ENCODE data around the gene GMDS. TPM values are rescaled to one million over a fixed set of nuclear protein-coding genes. Genes with fewer than 3 reads are reported as not detected.

The GMDS gene
- total and polyA plus RNA-seq, 4 donors = 7.3 to 28.3 (median 16.1) TPM

DNA sequence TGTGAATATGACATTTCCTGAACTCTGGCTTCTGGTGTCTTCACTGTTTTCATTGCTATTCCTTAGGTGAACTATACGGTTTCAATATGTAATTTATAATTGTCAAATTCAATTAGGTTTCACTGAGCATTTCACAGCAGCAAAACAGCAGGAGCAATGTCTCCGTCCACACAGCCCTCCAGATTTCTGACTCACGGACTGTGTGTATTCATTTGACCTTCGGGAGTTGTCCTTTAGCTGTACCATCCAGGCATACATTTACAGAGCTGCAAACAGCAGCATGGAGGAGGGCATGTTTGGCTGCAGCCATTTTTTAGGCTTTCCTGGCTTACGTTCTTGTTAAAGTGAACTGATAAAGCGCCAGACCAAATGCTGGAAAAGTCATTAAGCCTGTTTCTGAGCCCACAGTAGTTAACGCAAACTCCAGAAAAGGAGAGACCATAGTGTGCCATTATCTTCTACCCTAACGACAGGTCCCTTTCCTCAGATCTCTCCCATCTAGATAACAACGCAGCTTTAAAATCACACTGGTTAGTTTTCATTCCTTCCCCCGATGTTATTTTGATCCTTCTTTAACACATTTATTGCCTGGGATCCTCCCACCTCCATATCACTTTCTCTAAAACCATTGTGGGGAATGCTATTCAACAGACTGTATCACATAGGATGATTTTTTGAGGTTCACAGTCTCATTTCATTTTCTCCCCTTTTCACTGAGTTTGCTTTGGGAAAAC lies 617.4 kb downstream of the GMDS start:
- Histone ChIP-seq H3K27ac (ENCODE audit: low read depth in 1 of 2, low read length in 1 of 2) (no peak overlapping the region), H3K4me3 (no peak overlapping the region)
- no peak for DNase-seq

DNA sequence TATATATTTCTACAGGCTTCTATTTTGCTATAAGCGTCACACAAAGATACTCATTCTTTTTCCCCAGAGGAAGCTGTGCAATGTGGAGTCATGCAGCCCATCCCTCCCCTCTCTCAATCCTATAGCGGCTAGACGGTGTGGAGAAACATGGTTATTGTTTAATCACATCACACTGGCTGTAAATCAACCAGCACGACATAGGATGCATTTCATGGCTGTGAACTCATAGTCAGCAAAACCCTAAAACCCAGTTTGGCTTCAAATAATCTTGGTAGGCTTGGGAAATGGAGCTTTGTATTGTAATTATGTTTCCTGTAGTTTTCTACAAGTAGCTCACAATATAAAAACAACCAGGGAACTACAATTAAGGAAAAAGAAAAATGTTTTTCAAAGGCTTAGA lies 618.9 kb downstream of the GMDS start:
- H3K4me1 ChIP-seq (ENCODE audit: control insufficient read depth in 5 of 5, insufficient read depth in 5 of 5, low read length in 5 of 5) = peaks cover 0 to 15% (median 7%) of the 10 kb centered on the region in 5 donors
- WGBS, 2 donors = 27 to 56% methylated on average over 4 of the region's 4 CpGs
- TF ChIP-seq, protein P1, sequence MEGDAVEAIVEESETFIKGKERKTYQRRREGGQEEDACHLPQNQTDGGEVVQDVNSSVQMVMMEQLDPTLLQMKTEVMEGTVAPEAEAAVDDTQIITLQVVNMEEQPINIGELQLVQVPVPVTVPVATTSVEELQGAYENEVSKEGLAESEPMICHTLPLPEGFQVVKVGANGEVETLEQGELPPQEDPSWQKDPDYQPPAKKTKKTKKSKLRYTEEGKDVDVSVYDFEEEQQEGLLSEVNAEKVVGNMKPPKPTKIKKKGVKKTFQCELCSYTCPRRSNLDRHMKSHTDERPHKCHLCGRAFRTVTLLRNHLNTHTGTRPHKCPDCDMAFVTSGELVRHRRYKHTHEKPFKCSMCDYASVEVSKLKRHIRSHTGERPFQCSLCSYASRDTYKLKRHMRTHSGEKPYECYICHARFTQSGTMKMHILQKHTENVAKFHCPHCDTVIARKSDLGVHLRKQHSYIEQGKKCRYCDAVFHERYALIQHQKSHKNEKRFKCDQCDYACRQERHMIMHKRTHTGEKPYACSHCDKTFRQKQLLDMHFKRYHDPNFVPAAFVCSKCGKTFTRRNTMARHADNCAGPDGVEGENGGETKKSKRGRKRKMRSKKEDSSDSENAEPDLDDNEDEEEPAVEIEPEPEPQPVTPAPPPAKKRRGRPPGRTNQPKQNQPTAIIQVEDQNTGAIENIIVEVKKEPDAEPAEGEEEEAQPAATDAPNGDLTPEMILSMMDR (IDR thresholded peaks at IDR 0.05; ENCODE audit: control extremely low read depth, extremely low read depth) = no peak
- H3K27ac ChIP-seq (ENCODE audit: low read depth in 1 of 2, low read length in 1 of 2) = no peak overlapping the region
- ATAC-seq (ENCODE audit: insufficient read depth, low FRiP score) (no peak), DNase-seq (no peak)
- no peak overlapping the region for H3K4me3 ChIP-seq
- peaks cover 0 to 6% (median 0%) of the 10 kb centered on the region in 4 donors for H3K9me3 ChIP-seq (ENCODE audit: control insufficient read depth in 4 of 4, insufficient read depth in 3 of 4, low read length in 3 of 4)
- no peaks in the 10 kb centered on the region for H3K36me3 ChIP-seq (ENCODE audit: control insufficient read depth in 4 of 4, insufficient read depth in 4 of 4, low read length in 4 of 4)
- H3K27me3 ChIP-seq (ENCODE audit: control insufficient read depth in 3 of 3, insufficient read depth in 3 of 3, low read length in 2 of 3) = peaks cover 0 to 94% (median 81%) of the 10 kb centered on the region in 3 donors
- no peak overlapping the region for H3K9ac ChIP-seq (ENCODE audit: insufficient read depth in 1 of 2, low read length in 2 of 2)

More for the DNA sequence above, 617.4 kb downstream of the GMDS start:
- H3K36me3 ChIP-seq (ENCODE audit: control insufficient read depth in 4 of 4, insufficient read depth in 4 of 4, low read length in 4 of 4) = no peaks in the 10 kb centered on the region
- no peak for ATAC-seq (ENCODE audit: insufficient read depth, low FRiP score)
- peaks cover 0 to 15% (median 7%) of the 10 kb centered on the region in 5 donors for H3K4me1 ChIP-seq (ENCODE audit: control insufficient read depth in 5 of 5, insufficient read depth in 5 of 5, low read length in 5 of 5)
- 86 to 87% methylated on average over 10 of the region's 10 CpGs for WGBS, 2 donors
- no peak overlapping the region for H3K9ac ChIP-seq (ENCODE audit: insufficient read depth in 1 of 2, low read length in 2 of 2)
- H3K9me3 ChIP-seq (ENCODE audit: control insufficient read depth in 4 of 4, insufficient read depth in 3 of 4, low read length in 3 of 4) = no peaks in the 10 kb centered on the region
- peaks cover 0 to 79% (median 72%) of the 10 kb centered on the region in 3 donors for H3K27me3 ChIP-seq (ENCODE audit: control insufficient read depth in 3 of 3, insufficient read depth in 3 of 3, low read length in 2 of 3)
- TF ChIP-seq, protein P1 (IDR thresholded peaks at IDR 0.05; ENCODE audit: control extremely low read depth, extremely low read depth) = no peak

DNA sequence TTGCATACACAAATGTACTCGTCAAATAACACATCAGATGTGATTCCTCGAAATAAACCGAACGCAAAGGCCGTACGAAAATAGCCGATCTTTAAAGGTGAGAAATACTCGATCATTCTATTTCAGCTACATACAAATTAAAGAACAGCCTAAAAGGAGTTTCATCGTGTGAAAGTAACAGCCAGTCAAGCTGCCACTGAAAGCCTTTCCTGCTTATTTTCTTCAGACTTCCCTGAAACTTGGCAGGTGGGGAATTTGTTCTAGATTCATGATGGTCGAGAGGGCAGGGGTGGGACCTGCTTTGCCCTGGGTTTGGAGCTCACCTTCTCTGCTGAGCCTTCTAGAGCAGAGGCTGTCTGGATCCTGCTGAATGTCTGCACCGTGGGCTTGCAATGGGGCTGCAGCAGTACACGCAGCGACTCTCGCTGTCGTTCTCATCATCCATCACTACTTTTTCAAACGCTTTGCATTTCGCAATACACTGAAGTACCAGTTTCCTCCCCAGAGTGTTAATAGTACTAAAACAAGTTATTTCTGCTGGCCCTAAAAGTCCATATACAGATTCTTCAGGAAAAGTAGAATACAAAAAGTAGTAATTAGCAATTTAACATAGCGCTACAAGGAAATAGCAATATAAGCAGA lies 619.5 kb downstream of the GMDS start:
- Histone ChIP-seq H3K4me3 (no peak overlapping the region), H3K4me1 (ENCODE audit: control insufficient read depth in 5 of 5, insufficient read depth in 5 of 5, low read length in 5 of 5) (peaks cover 0 to 15% (median 7%) of the 10 kb centered on the region in 5 donors), H3K9ac (ENCODE audit: insufficient read depth in 1 of 2, low read length in 2 of 2) (no peak overlapping the region), H3K27ac (ENCODE audit: low read depth in 1 of 2, low read length in 1 of 2) (no peak overlapping the region), H3K36me3 (ENCODE audit: control insufficient read depth in 4 of 4, insufficient read depth in 4 of 4, low read length in 4 of 4) (no peaks in the 10 kb centered on the region), H3K27me3 (ENCODE audit: control insufficient read depth in 3 of 3, insufficient read depth in 3 of 3, low read length in 2 of 3) (peaks cover 0 to 98% (median 82%) of the 10 kb centered on the region in 3 donors), H3K9me3 (ENCODE audit: control insufficient read depth in 4 of 4, insufficient read depth in 3 of 4, low read length in 3 of 4) (peaks cover 0 to 6% (median 0%) of the 10 kb centered on the region in 4 donors)
- 24 to 44% methylated on average over 18 of the region's 18 CpGs for WGBS, 2 donors
- no peak for ATAC-seq (ENCODE audit: insufficient read depth, low FRiP score)
- TF ChIP-seq, protein P1 (IDR thresholded peaks at IDR 0.05; ENCODE audit: control extremely low read depth, extremely low read depth) = no peak
- DNase-seq = peak in 1 of 3 donors; percentile 32

Data from lung (tissue), 12 donors.